GM23248 (cell line): Measurements from ENCODE around the gene TXLNB.

Experiments used
- EZH2 ChIP-seq: fragments of 200-600 bp; sonication (generic); IDR thresholded peaks from 2 replicates; pipeline ENCODE4 v1.6.1; 2018; ENCODE audit warnings: antibody characterized with exemption, mild to moderate bottlenecking; ENCODE audit not compliant: insufficient read depth, poor library complexity, severe bottlenecking
- EZH2phosphoT487 ChIP-seq: fragments of 200-600 bp; sonication (generic); IDR thresholded peaks from 2 replicates; pipeline ENCODE4 v1.6.1; 2018; ENCODE audit warnings: antibody characterized with exemption, moderate library complexity, mild to moderate bottlenecking, low read depth; ENCODE audit not compliant: insufficient read depth

- no peak for TF ChIP-seq EZH2phosphoT487
- no peak for TF ChIP-seq EZH2
These were observed 38.5 kb upstream of the TXLNB start for GRCh38 chr6:139330306-139330705.
